HG03354 (cell line): ENCODE measurements around the gene BRMS1.
A peak's percentile ranks its signal among the peaks of the same experiment; 100 is the strongest.
"Not testable (repeated sequence)": the region's sequence is repeated elsewhere in the genome, so short reads cannot be mapped to it uniquely, and the experiment has no call there.

Experiments
- ATAC-seq: cut with Tn5 transposase; IDR thresholded peaks from one replicate; pipeline ENCODE4 v1.9.1; 2021; ENCODE audit warnings: mild to moderate bottlenecking; ENCODE audit not compliant: unreplicated experiment, poor library complexity, severe bottlenecking

BRMS1 gene, protein sequence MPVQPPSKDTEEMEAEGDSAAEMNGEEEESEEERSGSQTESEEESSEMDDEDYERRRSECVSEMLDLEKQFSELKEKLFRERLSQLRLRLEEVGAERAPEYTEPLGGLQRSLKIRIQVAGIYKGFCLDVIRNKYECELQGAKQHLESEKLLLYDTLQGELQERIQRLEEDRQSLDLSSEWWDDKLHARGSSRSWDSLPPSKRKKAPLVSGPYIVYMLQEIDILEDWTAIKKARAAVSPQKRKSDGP

DNA sequence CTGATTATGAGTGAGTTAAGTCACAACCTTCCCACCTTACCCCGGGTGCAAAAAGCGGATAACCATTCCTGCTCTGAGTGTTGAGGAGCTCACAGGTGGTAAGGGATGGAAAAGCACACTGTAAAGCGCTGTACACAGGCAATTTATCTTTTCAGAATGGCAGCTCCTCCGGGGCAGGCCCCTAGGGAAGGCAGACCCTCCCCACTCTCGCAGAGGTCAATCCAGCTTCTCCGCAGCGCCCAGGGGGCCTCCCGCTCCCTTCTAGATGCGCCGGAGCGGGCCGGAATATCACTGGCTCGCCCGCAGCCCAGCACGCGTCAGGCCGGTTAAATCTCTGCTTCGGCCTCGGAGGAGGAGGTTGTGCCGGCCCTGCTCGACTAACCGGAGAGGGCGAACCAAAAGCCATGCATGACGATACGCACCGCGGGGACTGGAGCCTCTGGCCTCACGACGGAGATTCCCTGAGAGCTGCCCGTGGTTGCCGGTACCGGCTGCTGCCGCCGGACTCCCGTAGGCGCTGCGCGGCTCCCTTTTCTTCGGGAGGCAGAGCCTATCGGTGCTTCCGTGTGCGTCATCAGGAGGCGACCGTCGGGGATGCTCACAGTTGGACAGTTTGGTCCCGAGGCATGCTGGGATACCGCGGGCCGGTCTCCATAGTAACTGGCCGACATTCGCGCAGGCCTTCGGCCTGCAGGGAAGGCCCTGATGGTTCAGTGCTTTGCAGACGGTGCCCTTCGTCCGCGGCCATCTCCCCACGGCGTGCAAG lies at the start of gene BRMS1:
Gene BRMS1 (minus strand): TSS at position 555 of the 766 bp plus-strand sequence. CDS start 2,870 bp downstream, outside the sequence.
- ATAC-seq: peak; percentile 70

- ATAC-seq: no peak
These were observed 49.0 kb upstream of the BRMS1 start for GRCh38 chr11:66393954-66394353.

DNA sequence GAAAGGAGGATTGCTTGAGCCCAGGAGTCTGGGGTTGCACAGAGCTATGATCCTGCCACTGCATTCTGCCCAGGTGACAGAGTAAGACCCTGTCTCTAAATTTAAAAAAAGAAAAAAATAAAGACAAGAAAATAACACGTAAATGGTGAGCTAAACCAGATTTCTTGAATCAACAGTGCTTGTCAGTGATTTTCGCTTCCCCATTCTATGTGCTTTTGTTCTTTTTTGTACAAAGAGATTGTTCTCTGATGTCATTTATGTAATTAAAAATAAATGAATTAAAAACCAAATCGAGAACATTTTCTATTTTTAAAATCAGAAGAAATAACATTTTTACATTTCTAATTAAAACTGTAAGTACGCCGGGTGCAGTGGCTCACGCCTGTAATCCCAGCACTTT lies 46.4 kb upstream of the BRMS1 start:
- ATAC-seq: no peak

GRCh38 chr11:66388780-66389386 lies 44.0 kb upstream of the BRMS1 start:
- ATAC-seq: no peak

- no peak for ATAC-seq
These were observed 41.5 kb upstream of the BRMS1 start for GRCh38 chr11:66386171-66387069.

GRCh38 chr11:66384316-66384715 lies 39.4 kb upstream of the BRMS1 start:
- not testable (repeated sequence) for ATAC-seq

GRCh38 chr11:66380264-66380663 lies 35.4 kb upstream of the BRMS1 start:
- ATAC-seq: not testable (repeated sequence)

DNA sequence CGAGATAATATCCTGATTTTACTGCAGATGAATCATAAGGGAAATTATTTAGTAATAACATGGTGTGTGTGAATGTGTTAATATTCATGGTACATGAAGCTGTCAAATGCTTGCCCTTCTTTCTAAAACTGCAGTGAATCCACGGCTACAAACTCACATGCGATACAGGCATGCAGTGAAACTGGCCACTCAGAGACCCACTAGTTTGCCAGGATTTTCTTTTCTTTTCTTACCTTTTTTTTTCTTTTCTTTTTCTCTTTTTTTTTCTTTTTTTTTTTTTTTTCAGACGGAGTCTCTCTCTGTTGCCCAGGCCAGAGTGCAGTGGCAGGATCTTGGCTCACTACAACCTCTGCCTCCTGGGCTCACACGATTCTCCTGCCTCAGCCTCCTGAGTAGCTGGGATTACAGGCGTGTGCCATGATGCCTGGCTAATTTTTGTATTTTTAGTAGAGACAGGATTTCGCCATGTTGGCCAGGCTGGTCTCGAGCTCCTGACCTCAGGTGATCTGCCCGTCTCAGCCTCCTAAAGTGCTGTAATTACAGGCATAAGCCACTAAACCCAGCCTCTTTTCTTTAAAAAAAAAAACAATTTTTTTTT lies 28.9 kb upstream of the BRMS1 start:
- ATAC-seq: not testable (repeated sequence)

- no peak for ATAC-seq
These were observed 28.4 kb upstream of the BRMS1 start for GRCh38 chr11:66373265-66373664.

DNA sequence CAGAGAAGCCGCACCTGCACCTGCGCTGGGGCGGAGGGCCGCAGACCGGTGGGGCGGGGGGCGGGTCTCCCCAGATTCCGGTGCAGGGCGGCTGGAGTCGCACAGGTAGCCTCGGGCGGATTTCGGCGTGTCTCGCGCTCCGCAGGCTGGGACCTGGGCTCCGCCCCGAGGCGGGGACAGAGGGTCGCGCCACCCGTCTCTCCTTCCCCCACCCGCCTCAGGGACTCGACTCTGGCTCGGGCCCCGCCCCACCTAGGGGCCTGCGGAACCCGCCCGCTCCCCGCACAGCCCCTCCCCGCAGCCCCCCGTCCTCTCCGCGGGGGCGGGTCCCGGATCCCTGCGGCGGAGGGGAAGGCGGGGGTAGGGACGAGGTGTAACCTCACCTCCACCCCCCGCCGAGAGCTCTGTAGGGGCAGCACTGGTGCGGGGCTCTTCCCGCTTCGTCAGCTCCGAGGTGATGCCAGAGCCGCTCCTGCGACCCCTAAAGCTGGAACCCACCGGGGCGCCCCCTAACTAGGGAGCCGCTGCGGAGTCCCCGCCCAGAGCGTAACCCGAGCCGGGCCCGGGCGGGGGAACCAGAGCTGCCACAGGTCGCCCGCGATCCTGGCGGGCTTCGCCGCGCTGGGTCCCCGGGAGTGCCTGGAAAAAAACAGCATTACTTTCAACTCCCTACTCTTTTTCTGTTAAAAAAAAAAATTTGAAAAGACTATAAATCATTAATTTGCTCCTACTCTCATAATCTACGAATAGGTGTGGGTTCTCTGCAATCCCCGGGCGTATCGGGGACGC lies 26.9 kb upstream of the BRMS1 start, which contains the start of gene SLC29A2:
Gene SLC29A2 (minus strand): TSS at position 134 of the 789 bp plus-strand sequence. CDS start 169 bp downstream, outside the sequence.
- peak; percentile 76 for ATAC-seq

DNA sequence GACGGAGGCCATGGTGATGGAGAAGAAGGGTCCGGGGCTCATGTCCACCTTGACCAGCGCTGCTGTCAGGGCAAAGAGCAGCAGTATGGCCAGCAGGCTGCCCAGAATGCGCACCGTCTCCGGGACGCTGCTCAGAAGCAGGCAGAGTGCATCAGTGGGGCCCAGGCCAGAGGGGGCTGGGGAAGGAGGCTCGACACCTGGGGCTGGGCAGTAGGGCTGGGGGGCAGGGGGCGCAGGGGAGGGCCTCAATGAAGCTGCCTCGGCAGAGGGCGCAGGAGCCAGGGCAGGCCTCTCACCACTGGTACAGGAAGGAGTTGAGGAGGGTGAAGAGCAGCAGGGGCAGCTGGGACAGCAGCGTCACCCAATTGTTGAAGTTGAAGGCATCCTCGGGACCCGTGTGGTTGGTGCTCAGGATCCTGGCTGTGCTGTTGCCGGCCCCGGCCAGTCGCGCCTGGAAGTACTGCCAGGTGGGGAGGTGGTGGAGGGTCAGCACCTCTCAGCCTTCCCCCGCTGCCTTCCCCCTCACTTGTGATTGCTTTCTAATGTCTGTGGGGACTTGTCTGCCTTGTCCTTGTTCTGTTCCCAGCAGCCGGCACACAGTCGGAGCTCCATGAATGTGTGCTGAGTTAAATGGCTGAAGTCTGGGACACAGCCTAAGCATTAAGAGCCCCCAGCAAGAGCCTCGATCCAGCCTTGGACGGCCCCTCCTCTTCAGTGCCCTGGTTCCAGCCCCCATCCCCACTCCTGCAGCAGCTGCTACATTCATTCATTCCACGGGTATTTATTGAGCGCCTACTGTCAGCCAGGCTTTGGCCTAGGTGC lies 24.4 kb upstream of the BRMS1 start:
- no peak for ATAC-seq

GRCh38 chr11:66368484-66368883 lies 23.6 kb upstream of the BRMS1 start:
- ATAC-seq: no peak

- no peak for ATAC-seq
These were observed 22.8 kb upstream of the BRMS1 start for GRCh38 chr11:66367561-66368312.

- no peak for ATAC-seq
These were observed 22.1 kb upstream of the BRMS1 start for GRCh38 chr11:66366844-66367477.

DNA sequence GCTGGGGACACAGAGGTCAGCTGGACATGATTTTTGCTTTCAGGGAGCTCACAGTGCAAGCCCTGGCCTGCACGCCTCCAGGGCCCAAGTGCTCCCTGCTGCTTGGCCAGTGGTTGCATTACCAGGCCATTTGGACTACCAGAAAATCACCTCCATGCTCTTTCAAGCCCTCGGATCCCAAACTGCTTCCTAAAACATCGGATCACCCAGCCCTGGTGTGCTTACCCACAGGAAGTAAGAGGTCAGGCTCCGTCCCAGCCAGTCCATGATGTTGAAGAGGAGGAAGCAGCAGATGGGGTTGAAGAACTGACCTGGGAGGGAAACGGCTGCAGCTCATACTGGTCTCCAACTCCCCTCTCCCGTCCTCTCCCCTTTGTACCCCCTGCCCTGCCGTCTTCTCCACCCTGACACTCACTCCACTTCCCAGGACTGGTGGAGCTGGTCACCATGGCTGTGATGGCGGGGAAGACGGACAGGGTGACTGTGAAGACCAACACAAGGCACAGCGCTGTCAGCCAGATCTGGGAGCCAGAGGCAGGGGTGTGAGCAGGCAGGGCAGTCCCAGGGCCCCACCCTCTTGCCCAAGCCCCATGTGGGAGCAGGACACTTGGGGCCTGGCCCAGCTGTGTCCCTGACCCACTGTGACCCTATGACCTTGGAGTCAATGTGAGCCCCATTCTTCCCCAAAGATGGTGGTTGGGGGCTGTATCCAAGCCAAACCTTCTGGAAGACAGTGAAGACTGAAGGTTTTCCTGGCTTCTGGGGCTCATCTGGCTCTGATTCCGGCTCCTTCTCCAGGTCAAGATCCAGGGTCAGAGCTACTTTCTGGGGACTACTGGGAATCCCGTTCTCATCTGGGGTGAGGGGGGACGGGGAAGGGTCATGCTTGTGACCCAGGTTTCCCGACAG lies 21.1 kb upstream of the BRMS1 start:
- ATAC-seq: no peak

DNA sequence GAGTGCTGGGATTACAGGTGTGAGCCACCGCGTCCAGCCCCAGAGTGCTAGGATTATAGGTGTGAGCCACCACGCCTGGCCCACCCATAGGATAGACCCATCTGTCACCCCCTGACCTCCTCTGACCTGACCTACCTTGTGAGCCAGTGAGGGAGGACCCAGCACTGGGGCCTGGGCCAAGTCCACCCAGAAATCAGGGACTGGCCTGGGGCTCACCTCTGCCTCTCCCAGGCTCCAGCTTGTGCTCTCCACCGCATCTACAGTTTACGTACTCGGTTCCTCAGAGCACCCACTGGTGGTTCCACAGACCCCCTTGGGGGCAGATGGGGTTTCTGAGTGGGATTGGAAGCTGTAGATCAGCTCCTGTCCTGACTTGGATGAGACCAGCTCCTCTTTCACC lies 20.3 kb upstream of the BRMS1 start:
- no peak for ATAC-seq
